HepG2 (cell line): ENCODE data around the gene SLC25A44. TPM values are rescaled to one million over a fixed set of nuclear protein-coding genes. Genes with fewer than 3 reads are reported as not detected.

ENCODE experiments used
- ARNT2 ChIP-seq: sonication (generic); formaldehyde crosslinking; IDR thresholded peaks from 2 replicates; pipeline ENCODE4 v1.8.0; 2022; ENCODE audit warnings: mild to moderate bottlenecking, low read depth, missing genetic modification reagents, moderate library complexity
- ATF1 ChIP-seq: IDR thresholded peaks from 2 replicates; pipeline ENCODE4 v1.6.1; 2016; ENCODE audit warnings: mild to moderate bottlenecking, control low read depth
- KDM2A ChIP-seq: sonication (generic); formaldehyde crosslinking; IDR thresholded peaks from 2 replicates; pipeline ENCODE4 v1.4.0; 2020; ENCODE audit warnings: low read depth, missing genetic modification reagents, borderline replicate concordance
- MTF1 ChIP-seq: sonication (generic); formaldehyde crosslinking; IDR thresholded peaks from 2 replicates; pipeline ENCODE4 v1.5.0; 2020; ENCODE audit warnings: missing genetic modification reagents
- NCOR1 ChIP-seq: fragments of 200-600 bp; sonication (generic); IDR thresholded peaks from 2 replicates; pipeline ENCODE4 v1.7.0; 2017; ENCODE audit warnings: antibody characterized with exemption, low read length, borderline replicate concordance
- NR2F6 ChIP-seq, 2 experiments: IDR thresholded peaks; 2 replicates each; pipeline ENCODE4 v1.6.1; 2016; ENCODE audit warnings: antibody characterized with exemption in 1 of 2, mild to moderate bottlenecking in 1 of 2
- REST ChIP-seq, 2 experiments: IDR thresholded peaks; 2 replicates each; pipeline ENCODE4 v1.6.1; 2011 to 2012; ENCODE audit warnings: low read length in 2 of 2, borderline replicate concordance in 1 of 2, low read depth in 1 of 2, mild to moderate bottlenecking in 1 of 2, moderate library complexity in 1 of 2
- TBL1XR1 ChIP-seq: fragments of 150-350 bp; IDR thresholded peaks from 2 replicates; pipeline ENCODE4 v1.6.1; 2014; ENCODE audit warnings: borderline replicate concordance, low read length; ENCODE audit not compliant: partially characterized antibody
- YEATS2 ChIP-seq: sonication (generic); formaldehyde crosslinking; IDR thresholded peaks from 2 replicates; pipeline ENCODE4 v1.4.0; 2020; ENCODE audit warnings: missing genetic modification reagents, borderline replicate concordance
- ZBTB20 ChIP-seq: sonication (generic); formaldehyde crosslinking; IDR thresholded peaks from 2 replicates; pipeline ENCODE4 v1.8.1; 2023; ENCODE audit warnings: missing genetic modification reagents, low read depth, mild to moderate bottlenecking, borderline replicate concordance
- ZFP90 ChIP-seq: sonication (generic); formaldehyde crosslinking; IDR thresholded peaks from 2 replicates; pipeline ENCODE4 v1.8.0; 2022; ENCODE audit warnings: missing genetic modification reagents, mild to moderate bottlenecking, inconsistent platforms, borderline replicate concordance
- ZNF180 ChIP-seq: sonication (generic); formaldehyde crosslinking; IDR thresholded peaks from 2 replicates; pipeline ENCODE4 v1.4.0; 2020; ENCODE audit warnings: low read depth, missing genetic modification reagents, borderline replicate concordance
- ZNF510 ChIP-seq: sonication (generic); formaldehyde crosslinking; IDR thresholded peaks from 2 replicates; pipeline ENCODE4 v1.4.0; 2020; ENCODE audit warnings: low read depth, mild to moderate bottlenecking, missing genetic modification reagents
- ZNF580 ChIP-seq: IDR thresholded peaks from 2 replicates; pipeline ENCODE4 v1.6.1; 2016; ENCODE audit warnings: low read depth, borderline replicate concordance
- ZNF607 ChIP-seq: sonication (generic); formaldehyde crosslinking; IDR thresholded peaks from 2 replicates; pipeline ENCODE4 v1.5.1; 2020; ENCODE audit warnings: missing genetic modification reagents, mild to moderate bottlenecking, borderline replicate concordance
- ZNF616 ChIP-seq: sonication (generic); formaldehyde crosslinking; IDR thresholded peaks from 2 replicates; pipeline ENCODE4 v1.5.0; 2020; ENCODE audit warnings: low read depth, mild to moderate bottlenecking, missing genetic modification reagents
- ZNF672 ChIP-seq: sonication (generic); formaldehyde crosslinking; IDR thresholded peaks from 2 replicates; pipeline ENCODE4 v1.8.1; 2022; ENCODE audit warnings: missing genetic modification reagents
- polyA plus RNA-seq, 8 experiments: library from polyadenylated mRNA; depleted of rRNA in 3 of 8; stranded (reverse) in 7 of 8; unstranded in 1 of 8; fragments of >200 nt; fragmentation: Illumina TruSeq in 4 of 8; extraction: Trizol in 4 of 8; gene quantifications; 2 replicates each; pipeline versions ENCODE4 v1.2.1 to v1.2.3, GENCODE V29; 2011 to 2016; ENCODE audit warnings: low read depth in 4 of 8, missing spikeins in 1 of 8, mixed read lengths in 1 of 8; ENCODE audit not compliant: insufficient read depth in 1 of 8
- total RNA-seq, 5 experiments: library from RNA; depleted of rRNA; stranded (reverse); fragments of >200 nt; fragmentation: Illumina TruSeq; extraction: Trizol; gene quantifications; 2 replicates each; pipeline ENCODE4 v1.2.3, GENCODE V29; 2016; ENCODE audit warnings: low read depth in 1 of 5
- TF ChIP-seq, protein P1 (sequence below): sonication (generic); formaldehyde crosslinking; IDR thresholded peaks from 2 replicates; pipeline ENCODE4 v1.4.0; 2020; ENCODE audit warnings: missing genetic modification reagents, borderline replicate concordance
- TF ChIP-seq, protein P2 (sequence below): IDR thresholded peaks from 2 replicates; pipeline ENCODE4 v1.6.1; 2016; ENCODE audit warnings: low read depth, control low read depth

SLC25A44 gene
- total and polyA plus RNA-seq, 2 of the 13 experiments (the other 11 are each of a cell fraction or from before 2014, with no cell fraction given), result 10.7 to 13.4 TPM

GRCh38 chr1:156146020-156146768, 47.7 kb upstream of the SLC25A44 start (continued):
- TF ChIP-seq REST (IDR thresholded peaks at IDR 0.05; ENCODE audit: borderline replicate concordance in 1 of 2, low read depth in 1 of 2, low read length in 2 of 2), result no peak
- no peak for TF ChIP-seq YEATS2 (CRISPR knock-in tag)
- no peak for TF ChIP-seq MTF1
- 0 out of 2 replicates have a peak, but pooled peaks have one; percentile 30 for TF ChIP-seq ZNF580
- TF ChIP-seq, protein P1, sequence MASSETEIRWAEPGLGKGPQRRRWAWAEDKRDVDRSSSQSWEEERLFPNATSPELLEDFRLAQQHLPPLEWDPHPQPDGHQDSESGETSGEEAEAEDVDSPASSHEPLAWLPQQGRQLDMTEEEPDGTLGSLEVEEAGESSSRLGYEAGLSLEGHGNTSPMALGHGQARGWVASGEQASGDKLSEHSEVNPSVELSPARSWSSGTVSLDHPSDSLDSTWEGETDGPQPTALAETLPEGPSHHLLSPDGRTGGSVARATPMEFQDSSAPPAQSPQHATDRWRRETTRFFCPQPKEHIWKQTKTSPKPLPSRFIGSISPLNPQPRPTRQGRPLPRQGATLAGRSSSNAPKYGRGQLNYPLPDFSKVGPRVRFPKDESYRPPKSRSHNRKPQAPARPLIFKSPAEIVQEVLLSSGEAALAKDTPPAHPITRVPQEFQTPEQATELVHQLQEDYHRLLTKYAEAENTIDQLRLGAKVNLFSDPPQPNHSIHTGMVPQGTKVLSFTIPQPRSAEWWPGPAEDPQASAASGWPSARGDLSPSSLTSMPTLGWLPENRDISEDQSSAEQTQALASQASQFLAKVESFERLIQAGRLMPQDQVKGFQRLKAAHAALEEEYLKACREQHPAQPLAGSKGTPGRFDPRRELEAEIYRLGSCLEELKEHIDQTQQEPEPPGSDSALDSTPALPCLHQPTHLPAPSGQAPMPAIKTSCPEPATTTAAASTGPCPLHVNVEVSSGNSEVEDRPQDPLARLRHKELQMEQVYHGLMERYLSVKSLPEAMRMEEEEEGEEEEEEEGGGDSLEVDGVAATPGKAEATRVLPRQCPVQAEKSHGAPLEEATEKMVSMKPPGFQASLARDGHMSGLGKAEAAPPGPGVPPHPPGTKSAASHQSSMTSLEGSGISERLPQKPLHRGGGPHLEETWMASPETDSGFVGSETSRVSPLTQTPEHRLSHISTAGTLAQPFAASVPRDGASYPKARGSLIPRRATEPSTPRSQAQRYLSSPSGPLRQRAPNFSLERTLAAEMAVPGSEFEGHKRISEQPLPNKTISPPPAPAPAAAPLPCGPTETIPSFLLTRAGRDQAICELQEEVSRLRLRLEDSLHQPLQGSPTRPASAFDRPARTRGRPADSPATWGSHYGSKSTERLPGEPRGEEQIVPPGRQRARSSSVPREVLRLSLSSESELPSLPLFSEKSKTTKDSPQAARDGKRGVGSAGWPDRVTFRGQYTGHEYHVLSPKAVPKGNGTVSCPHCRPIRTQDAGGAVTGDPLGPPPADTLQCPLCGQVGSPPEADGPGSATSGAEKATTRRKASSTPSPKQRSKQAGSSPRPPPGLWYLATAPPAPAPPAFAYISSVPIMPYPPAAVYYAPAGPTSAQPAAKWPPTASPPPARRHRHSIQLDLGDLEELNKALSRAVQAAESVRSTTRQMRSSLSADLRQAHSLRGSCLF (CRISPR knock-in tag), result no peak
- TF ChIP-seq TBL1XR1, result no peak
- no peak for TF ChIP-seq NR2F6 (IDR thresholded peaks at IDR 0.05)
- no peak for TF ChIP-seq NR2F6 (CRISPR knock-in tag; IDR thresholded peaks at IDR 0.05)
- TF ChIP-seq ZBTB20 (CRISPR knock-in tag), result no peak
- TF ChIP-seq ZFP90 (CRISPR knock-in tag), result no peak
- TF ChIP-seq, protein P2, sequence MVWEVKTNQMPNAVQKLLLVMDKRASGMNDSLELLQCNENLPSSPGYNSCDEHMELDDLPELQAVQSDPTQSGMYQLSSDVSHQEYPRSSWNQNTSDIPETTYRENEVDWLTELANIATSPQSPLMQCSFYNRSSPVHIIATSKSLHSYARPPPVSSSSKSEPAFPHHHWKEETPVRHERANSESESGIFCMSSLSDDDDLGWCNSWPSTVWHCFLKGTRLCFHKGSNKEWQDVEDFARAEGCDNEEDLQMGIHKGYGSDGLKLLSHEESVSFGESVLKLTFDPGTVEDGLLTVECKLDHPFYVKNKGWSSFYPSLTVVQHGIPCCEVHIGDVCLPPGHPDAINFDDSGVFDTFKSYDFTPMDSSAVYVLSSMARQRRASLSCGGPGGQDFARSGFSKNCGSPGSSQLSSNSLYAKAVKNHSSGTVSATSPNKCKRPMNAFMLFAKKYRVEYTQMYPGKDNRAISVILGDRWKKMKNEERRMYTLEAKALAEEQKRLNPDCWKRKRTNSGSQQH (CRISPR knock-in tag), result no peak
- TF ChIP-seq ARNT2 (CRISPR knock-in tag), result no peak
- no peak for TF ChIP-seq NCOR1
- no peak for TF ChIP-seq ZNF510 (CRISPR knock-in tag)
- TF ChIP-seq ZNF672 (CRISPR knock-in tag), result no peak
- no peak for TF ChIP-seq ATF1 (CRISPR knock-in tag)
- peak; percentile 37; the same call in 1 of the 2 replicates for TF ChIP-seq KDM2A (CRISPR knock-in tag)
- no peak for TF ChIP-seq ZNF607
- TF ChIP-seq ZNF616 (CRISPR knock-in tag), result no peak
- no peak for TF ChIP-seq ZNF180 (CRISPR knock-in tag)
